Caco-2 (cell line): ENCODE results near the gene NLRP12. TPM values are rescaled to one million over a fixed set of nuclear protein-coding genes. Genes with fewer than 3 reads are reported as not detected.

ENCODE experiments used
- BruUV-seq: library from RNA; stranded (reverse); fragments of 400-500 nt; replicated peaks from 2 replicates; lab custom pipeline; 2021; lab: Mats Ljungman, UMichigan
- CTCF ChIA-PET: fragments of 300-600 bp; sonication (Branson Sonifier 250); formaldehyde crosslinking; loops from one replicate; lab custom pipeline; 2022; ENCODE audit warnings: antibody characterized with exemption; lab: Charles Lee
- POLR2A ChIA-PET: fragments of 300-600 bp; sonication (Branson Sonifier 250); formaldehyde crosslinking; loops from one replicate; lab custom pipeline; 2022; ENCODE audit warnings: antibody characterized with exemption; lab: Charles Lee
- DNase-seq, 2 experiments: peaks; one replicate each; pipeline versions ENCODE4 v3.0.0 to v3.0.0-alpha.2; 2020 to 2022
- H3K27me3 ChIP-seq: replicated peaks from 2 replicates; pipeline ENCODE4 v1.6.0; 2011; ENCODE audit warnings: low read length; ENCODE audit not compliant: control insufficient read depth, insufficient read depth
- H3K36me3 ChIP-seq: 2 replicates; pipeline ENCODE4 v1.5.1; 2011; ENCODE audit warnings: low read length; ENCODE audit not compliant: control insufficient read depth, insufficient read depth
- H3K4me1 ChIP-seq: fragments of 250-450 bp; sonication (Bioruptor Pico); 2 replicates; pipeline ENCODE4 v1.5.1; 2020; ENCODE audit warnings: mild to moderate bottlenecking
- H3K4me3 ChIP-seq: 2 replicates; pipeline ENCODE4 v1.5.1; 2011; ENCODE audit warnings: low read depth, mild to moderate bottlenecking, control low read depth, low read length
- H3K9me3 ChIP-seq: fragments of 250-450 bp; sonication (Bioruptor Pico); 2 replicates; pipeline ENCODE4 v1.5.1; 2020; ENCODE audit warnings: mild to moderate bottlenecking, moderate library complexity
- H3K27ac Mint-ChIP-seq: one replicate; pipeline ENCODE4 v1.8.0; 2022; ENCODE audit warnings: mixed read lengths; ENCODE audit not compliant: unreplicated experiment
- H3K27me3 Mint-ChIP-seq: one replicate; pipeline ENCODE4 v1.8.0; 2022; ENCODE audit warnings: mixed read lengths; ENCODE audit not compliant: insufficient read depth, unreplicated experiment
- H3K36me3 Mint-ChIP-seq: one replicate; pipeline ENCODE4 v1.8.0; 2022; ENCODE audit warnings: mild to moderate bottlenecking, mixed read lengths; ENCODE audit not compliant: insufficient read depth, unreplicated experiment
- H3K4me1 Mint-ChIP-seq: one replicate; pipeline ENCODE4 v1.8.0; 2022; ENCODE audit warnings: low read depth, mixed read lengths; ENCODE audit not compliant: unreplicated experiment
- H3K4me3 Mint-ChIP-seq: one replicate; pipeline ENCODE4 v1.8.0; 2022; ENCODE audit warnings: mild to moderate bottlenecking, moderate library complexity, mixed read lengths; ENCODE audit not compliant: unreplicated experiment
- H3K9me3 Mint-ChIP-seq: one replicate; pipeline ENCODE4 v1.8.0; 2022; ENCODE audit warnings: mixed read lengths; ENCODE audit not compliant: unreplicated experiment
- CTCF ChIP-seq, 2 experiments: fragments of 200-600 bp in 1 of 2; IDR thresholded peaks; 1 replicate in 1 of 2; 2 replicates in 1 of 2; pipeline versions ENCODE4 v1.5.1 to v1.8.0; 2011 to 2022; ENCODE audit warnings: antibody characterized with exemption in 1 of 2, control low read depth in 1 of 2, inconsistent platforms in 1 of 2, low read depth in 1 of 2, low read length in 1 of 2, mild to moderate bottlenecking in 1 of 2, moderate library complexity in 1 of 2; ENCODE audit not compliant: insufficient read depth in 1 of 2, severe bottlenecking in 1 of 2, unreplicated experiment in 1 of 2
- intact Hi-C: fragments of 100-400 bp; cut with micrococcal nuclease; formaldehyde crosslinking; loops from one replicate; pipeline ENCODE4 v1.10.0; 2022; ENCODE audit not compliant: unreplicated experiment
- total RNA-seq: library from RNA; stranded (reverse); gene quantifications from 2 replicates; pipeline ENCODE4 v1.2.3, GENCODE V29; 2022

Gene NLRP12
- total RNA-seq, 1 experiment from 2014 or later: not detected

- Histone ChIP-seq H3K9me3 (no peaks in the 10 kb centered on the region), H3K4me3 (no peak overlapping the region), H3K4me1 (no peaks in the 10 kb centered on the region), H3K27me3 (no peaks in the 10 kb centered on the region), H3K36me3 (no peaks in the 10 kb centered on the region)
- no peak for DNase-seq
- Mint-ChIP-seq H3K27ac (no peak overlapping the region), H3K4me3 (no peak overlapping the region), H3K36me3 (peaks cover 4% of the 10 kb centered on the region), H3K27me3 (no peaks in the 10 kb centered on the region), H3K4me1 (peaks cover 12% of the 10 kb centered on the region), H3K9me3 (no peaks in the 10 kb centered on the region)
- POLR2A ChIA-PET: no interaction called here
- CTCF ChIA-PET: no interaction called here
- intact Hi-C loops: no loop called here
- no TSS peak for BruUV-seq
- no peak for TF ChIP-seq CTCF (IDR thresholded peaks at IDR 0.05; ENCODE audit: insufficient read depth in 1 of 2, low read depth in 1 of 2, low read length in 1 of 2, severe bottlenecking in 1 of 2, unreplicated experiment in 1 of 2)
Measured at GRCh38 chr19:53828531-53828930, 4.4 kb upstream of the NLRP12 start.

- TF ChIP-seq CTCF (IDR thresholded peaks at IDR 0.05; ENCODE audit: insufficient read depth in 1 of 2, low read depth in 1 of 2, low read length in 1 of 2, severe bottlenecking in 1 of 2, unreplicated experiment in 1 of 2): no peak
- Mint-ChIP-seq H3K9me3 (no peaks in the 10 kb centered on the region), H3K4me3 (no peak overlapping the region), H3K4me1 (peaks cover 7% of the 10 kb centered on the region), H3K27ac (no peak overlapping the region), H3K36me3 (peaks cover 6% of the 10 kb centered on the region), H3K27me3 (no peaks in the 10 kb centered on the region)
- no peak for DNase-seq
- H3K4me3 ChIP-seq: no peak overlapping the region
- H3K36me3 ChIP-seq: no peaks in the 10 kb centered on the region
- POLR2A ChIA-PET: no interaction called here
- H3K4me1 ChIP-seq: no peaks in the 10 kb centered on the region
- CTCF ChIA-PET: interaction anchor here (0.7 to 2.0 kb wide), 2 partner anchors 203 to 276 kb away, joined by 3 to 4 read pairs; no protein-coding TSS in a partner anchor
- no TSS peak for BruUV-seq
- intact Hi-C loops: no loop called here
- no peaks in the 10 kb centered on the region for H3K9me3 ChIP-seq
- no peaks in the 10 kb centered on the region for H3K27me3 ChIP-seq
Measured at GRCh38 chr19:53826876-53827275, 2.8 kb upstream of the NLRP12 start.

- intact Hi-C loops: no loop called here
- TF ChIP-seq CTCF (IDR thresholded peaks at IDR 0.05; ENCODE audit: insufficient read depth in 1 of 2, low read depth in 1 of 2, low read length in 1 of 2, severe bottlenecking in 1 of 2, unreplicated experiment in 1 of 2): no peak
- H3K4me3 ChIP-seq: no peak overlapping the region
- no peak for DNase-seq
- peak overlapping the region; percentile 79 for H3K27ac Mint-ChIP-seq
- no peaks in the 10 kb centered on the region for H3K27me3 ChIP-seq
- H3K4me1 ChIP-seq: no peaks in the 10 kb centered on the region
- no peaks in the 10 kb centered on the region for H3K27me3 Mint-ChIP-seq
- ChIA-PET CTCF (no interaction called here), POLR2A (no interaction called here)
- peaks cover 6% of the 10 kb centered on the region for H3K36me3 Mint-ChIP-seq
- H3K36me3 ChIP-seq: no peaks in the 10 kb centered on the region
- H3K9me3 ChIP-seq: 0 out of 2 replicates have a peak, but pooled peaks cover 4% of the 10 kb centered on the region
- H3K4me1 Mint-ChIP-seq: peaks cover 7% of the 10 kb centered on the region
- no TSS peak for BruUV-seq
- no peak overlapping the region for H3K4me3 Mint-ChIP-seq
- no peaks in the 10 kb centered on the region for H3K9me3 Mint-ChIP-seq
Measured at GRCh38 chr19:53823380-53824120, 564 bp downstream of the NLRP12 start.
